MG63 (cell line): ENCODE data around the gene RGS6. TPM values are rescaled to one million over a fixed set of nuclear protein-coding genes. Genes with fewer than 3 reads are reported as not detected.
"Not testable (repeated sequence)": the region's sequence is repeated elsewhere in the genome, so short reads cannot be mapped to it uniquely, and the experiment has no call there.

ENCODE experiments used
- DNase-seq: peaks from one replicate; pipeline ENCODE4 v3.0.0-alpha.2; 2020
- H3K27me3 ChIP-seq: fragments of 250-450 bp; sonication (Bioruptor Pico); 2 replicates; pipeline ENCODE4 v1.5.1; 2020; ENCODE audit warnings: mild to moderate bottlenecking, moderate library complexity
- H3K36me3 ChIP-seq: fragments of 250-450 bp; sonication (Bioruptor Pico); 2 replicates; pipeline ENCODE4 v1.5.1; 2020; ENCODE audit warnings: mild to moderate bottlenecking, moderate library complexity
- H3K4me3 ChIP-seq: fragments of 250-450 bp; sonication (Bioruptor Pico); 2 replicates; pipeline ENCODE4 v1.5.1; 2020; ENCODE audit warnings: mild to moderate bottlenecking, moderate library complexity
- H3K9me3 ChIP-seq: fragments of 250-450 bp; sonication (Bioruptor Pico); 2 replicates; pipeline ENCODE4 v1.5.1; 2020; ENCODE audit warnings: mild to moderate bottlenecking, moderate library complexity
- total RNA-seq: library from RNA; depleted of rRNA; stranded (reverse); fragments of >200 nt; shearing (Covaris generic); gene quantifications from 2 replicates; pipeline ENCODE4 v1.2.3, GENCODE V29; 2014; ENCODE audit warnings: low replicate concordance; rRNA removed

RGS6 gene
- not detected in 2 replicates for total RNA-seq

DNA sequence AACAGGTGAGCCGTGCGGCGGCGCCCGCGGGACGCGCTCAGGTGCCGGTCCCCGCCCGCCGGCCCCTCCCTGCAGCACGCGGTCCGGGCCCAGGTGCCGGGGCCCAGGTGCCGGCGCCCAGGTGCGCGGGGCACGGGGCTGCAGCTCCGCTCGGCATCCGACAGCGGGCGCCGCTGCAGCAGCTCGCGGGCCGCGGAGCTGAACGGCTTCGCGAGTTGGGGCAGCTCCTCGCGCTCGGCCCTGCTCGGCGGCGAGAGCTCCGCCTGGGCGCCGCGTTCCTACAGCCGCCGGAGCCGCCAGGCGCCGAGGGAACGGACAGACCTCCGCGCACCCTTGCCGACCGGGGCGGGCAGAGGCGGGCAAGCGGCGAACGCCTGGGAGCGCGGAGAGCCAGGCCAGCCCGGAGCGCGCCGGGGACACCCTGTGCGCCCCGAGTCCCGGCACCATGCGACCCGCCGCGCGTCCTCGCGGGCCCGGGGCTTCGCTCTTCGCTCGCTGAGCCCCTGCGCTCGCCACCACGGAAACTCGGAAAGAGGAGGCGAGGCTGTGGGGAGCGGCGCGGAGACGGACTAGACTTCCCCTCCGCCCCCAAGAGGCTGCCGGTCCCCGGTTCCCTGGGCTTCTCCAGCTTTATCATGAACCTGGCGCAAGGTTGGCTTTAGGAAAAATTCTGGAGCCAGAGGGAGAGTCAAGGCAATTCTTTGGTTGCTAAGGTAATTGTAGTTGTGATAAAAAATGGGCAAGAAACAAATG, at the start of gene RGS6:
Gene RGS6, plus strand, starts transcription at position 201 of the 753 bp plus-strand sequence.
- H3K9me3 ChIP-seq, result no peaks in the 10 kb centered on the region
- no peak within 1 kb of the TSS for H3K4me3 ChIP-seq
- DNase-seq, result peak; percentile 18
- H3K27me3 ChIP-seq, result peaks cover 37% of the 10 kb centered on the region
- no peaks in the 10 kb centered on the region for H3K36me3 ChIP-seq

- H3K27me3 ChIP-seq, result no peaks in the 10 kb centered on the region
- H3K4me3 ChIP-seq, result no peak overlapping the region
- H3K9me3 ChIP-seq, result no peaks in the 10 kb centered on the region
- H3K36me3 ChIP-seq, result no peaks in the 10 kb centered on the region
- no peak for DNase-seq
These were observed 49.1 kb upstream of the RGS6 start for GRCh38 chr14:71883094-71883493.

GRCh38 chr14:71885301-71885700, 46.9 kb upstream of the RGS6 start:
- Histone ChIP-seq H3K27me3 (no peaks in the 10 kb centered on the region), H3K4me3 (no peak overlapping the region), H3K9me3 (no peaks in the 10 kb centered on the region), H3K36me3 (no peaks in the 10 kb centered on the region)
- DNase-seq, result no peak

DNA sequence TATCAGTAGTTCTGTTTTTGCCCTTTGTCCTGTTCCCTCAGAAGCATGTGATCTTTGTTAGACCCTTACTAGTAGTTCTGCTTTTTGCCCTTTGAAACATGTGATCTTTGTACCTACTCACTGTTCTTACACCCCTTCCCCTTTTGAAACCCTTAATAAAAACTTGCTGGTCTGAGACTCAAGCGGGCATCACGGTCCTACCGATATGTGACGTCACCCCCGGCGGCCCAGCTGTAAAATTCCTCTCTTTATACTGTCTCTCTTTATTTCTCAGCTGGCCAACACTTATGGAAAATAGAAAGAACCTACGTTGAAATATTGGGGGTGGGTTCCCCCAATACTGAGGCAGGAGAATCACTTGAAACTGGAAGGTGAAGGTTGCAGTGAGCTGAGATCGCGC, 44.4 kb upstream of the RGS6 start:
- H3K27me3 ChIP-seq, DNase-seq, H3K9me3 ChIP-seq, H3K36me3 ChIP-seq, H3K4me3 ChIP-seq: not testable (repeated sequence)

DNA sequence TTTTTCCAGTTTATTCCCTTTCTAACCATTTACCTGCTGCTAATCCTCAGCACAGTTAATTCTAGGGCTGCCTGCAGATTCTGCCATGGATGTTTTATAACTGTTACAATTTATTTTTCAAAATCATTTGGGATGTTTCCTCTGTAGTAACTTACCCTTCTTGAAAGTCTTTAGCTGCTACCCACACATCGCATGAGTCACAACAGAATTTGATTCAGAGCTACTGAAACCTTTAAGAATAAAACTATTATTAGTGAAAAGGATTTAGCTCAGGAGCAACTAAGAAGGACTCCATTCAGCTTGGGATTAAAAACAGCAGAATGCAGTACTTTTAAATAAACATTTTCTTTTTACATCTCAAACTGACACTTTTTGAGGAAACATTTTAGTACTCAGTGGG, 41.7 kb upstream of the RGS6 start:
- Histone ChIP-seq H3K36me3 (no peaks in the 10 kb centered on the region), H3K27me3 (no peaks in the 10 kb centered on the region), H3K4me3 (no peak overlapping the region), H3K9me3 (no peaks in the 10 kb centered on the region)
- no peak for DNase-seq

GRCh38 chr14:71891185-71891584, 41.0 kb upstream of the RGS6 start:
- no peaks in the 10 kb centered on the region for H3K36me3 ChIP-seq
- H3K9me3 ChIP-seq, result no peaks in the 10 kb centered on the region
- H3K4me3 ChIP-seq, result no peak overlapping the region
- H3K27me3 ChIP-seq, result no peaks in the 10 kb centered on the region
- no peak for DNase-seq

DNA sequence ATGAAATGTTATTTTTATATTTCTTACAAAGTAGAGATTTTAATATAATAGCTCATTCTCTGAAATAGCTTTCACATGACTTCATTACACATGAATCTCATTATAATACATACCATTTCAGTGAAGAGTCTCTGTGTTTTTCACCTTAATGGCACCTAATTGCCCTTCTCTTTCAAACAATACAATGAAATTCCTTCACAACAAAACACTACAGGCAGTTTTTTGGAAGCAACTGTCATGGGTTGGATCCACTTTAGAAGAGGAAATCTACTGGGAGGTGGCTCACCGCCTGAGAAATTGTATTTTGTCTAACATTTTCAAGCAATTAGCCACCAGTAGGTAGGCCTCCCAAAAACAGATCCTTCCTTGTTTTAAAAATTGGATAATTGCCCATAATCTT, 40.3 kb upstream of the RGS6 start:
- no peaks in the 10 kb centered on the region for H3K36me3 ChIP-seq
- no peaks in the 10 kb centered on the region for H3K27me3 ChIP-seq
- H3K9me3 ChIP-seq, result no peaks in the 10 kb centered on the region
- DNase-seq, result no peak
- H3K4me3 ChIP-seq, result no peak overlapping the region

DNA sequence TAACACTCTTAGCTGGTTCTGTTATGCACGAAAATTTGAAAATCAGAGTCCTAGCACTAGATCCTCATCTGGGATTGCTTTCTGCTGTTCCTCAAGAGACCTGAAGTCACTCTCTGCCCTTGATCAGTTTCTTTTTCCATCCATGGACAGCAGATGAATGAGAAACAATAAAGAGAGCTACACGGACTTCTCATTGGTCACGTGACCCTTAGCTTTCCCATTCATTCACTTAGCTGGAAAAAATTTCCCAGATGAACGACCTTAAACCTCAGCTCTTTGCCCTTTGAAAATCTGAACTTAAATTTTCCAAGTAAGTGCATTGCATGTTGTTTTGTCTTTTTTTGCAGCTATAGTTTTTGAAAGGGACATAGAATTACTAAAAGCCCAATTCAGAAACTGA, 27.2 kb upstream of the RGS6 start:
- H3K36me3 ChIP-seq, result no peaks in the 10 kb centered on the region
- H3K4me3 ChIP-seq, result no peak overlapping the region
- no peak for DNase-seq
- H3K9me3 ChIP-seq, result no peaks in the 10 kb centered on the region
- H3K27me3 ChIP-seq, result no peaks in the 10 kb centered on the region

DNA sequence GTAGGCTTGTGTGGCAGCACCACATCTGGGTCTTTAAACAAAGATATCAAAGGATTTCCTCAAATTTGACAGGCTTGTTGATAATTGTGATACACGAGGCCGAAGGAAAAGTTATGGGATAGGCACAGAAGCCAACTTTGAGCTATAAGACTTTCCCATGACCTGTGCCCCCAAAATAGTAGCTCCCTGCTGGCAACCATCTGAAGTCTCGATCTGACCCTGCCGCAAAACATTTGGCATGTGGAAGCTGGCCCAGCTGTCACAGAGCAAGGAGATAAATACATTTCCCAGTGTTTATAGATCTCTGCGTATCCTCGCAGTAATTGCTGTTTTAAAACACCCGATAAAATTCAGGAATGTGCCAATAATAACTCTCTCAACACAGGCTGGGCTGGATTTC, 26.4 kb upstream of the RGS6 start:
- no peak for DNase-seq
- Histone ChIP-seq H3K27me3 (no peaks in the 10 kb centered on the region), H3K4me3 (no peak overlapping the region), H3K9me3 (no peaks in the 10 kb centered on the region), H3K36me3 (no peaks in the 10 kb centered on the region)

DNA sequence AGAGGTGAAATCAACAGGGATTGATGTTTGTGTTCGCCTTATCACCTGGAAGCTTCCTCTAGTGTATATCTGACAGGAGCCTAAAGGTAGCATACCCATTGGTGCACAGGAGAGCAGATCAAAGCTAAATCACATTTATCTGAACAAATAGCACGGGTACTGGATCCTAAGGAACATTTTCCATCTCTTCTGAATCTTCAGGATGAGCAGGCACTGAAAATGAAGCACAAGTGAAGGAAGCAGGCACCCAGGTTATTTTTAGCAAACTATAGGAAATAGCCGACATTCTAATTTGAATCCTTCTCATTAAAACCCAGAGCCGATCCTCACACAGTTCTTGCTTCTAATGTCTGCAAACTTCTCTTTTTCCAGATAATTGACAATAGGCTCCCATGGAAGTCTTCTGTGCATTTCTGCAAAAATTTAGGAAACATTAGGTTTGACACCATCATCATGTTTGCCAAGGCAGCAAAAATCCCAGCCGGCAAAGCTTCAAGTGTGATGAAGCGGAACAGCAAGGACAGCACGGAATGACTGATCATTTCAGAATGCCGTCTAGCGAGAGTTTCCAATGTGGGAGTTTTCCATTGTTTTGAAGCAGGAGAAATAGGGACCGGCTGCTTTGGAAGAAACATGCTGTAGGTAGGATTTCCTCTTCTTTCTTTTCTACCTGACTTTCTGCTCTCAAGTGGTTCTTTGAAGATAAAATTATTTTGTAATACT, 24.3 kb upstream of the RGS6 start:
- Histone ChIP-seq H3K4me3 (no peak overlapping the region), H3K9me3 (no peaks in the 10 kb centered on the region), H3K27me3 (no peaks in the 10 kb centered on the region), H3K36me3 (no peaks in the 10 kb centered on the region)
- no peak for DNase-seq

- Histone ChIP-seq H3K4me3 (no peak overlapping the region), H3K36me3 (no peaks in the 10 kb centered on the region), H3K27me3 (no peaks in the 10 kb centered on the region), H3K9me3 (no peaks in the 10 kb centered on the region)
- DNase-seq, result no peak
These were observed 20.6 kb upstream of the RGS6 start for GRCh38 chr14:71911669-71912068.

GRCh38 chr14:71913342-71913741, 18.9 kb upstream of the RGS6 start:
- H3K36me3 ChIP-seq, result no peaks in the 10 kb centered on the region
- no peaks in the 10 kb centered on the region for H3K27me3 ChIP-seq
- no peak overlapping the region for H3K4me3 ChIP-seq
- no peak for DNase-seq
- no peaks in the 10 kb centered on the region for H3K9me3 ChIP-seq

DNA sequence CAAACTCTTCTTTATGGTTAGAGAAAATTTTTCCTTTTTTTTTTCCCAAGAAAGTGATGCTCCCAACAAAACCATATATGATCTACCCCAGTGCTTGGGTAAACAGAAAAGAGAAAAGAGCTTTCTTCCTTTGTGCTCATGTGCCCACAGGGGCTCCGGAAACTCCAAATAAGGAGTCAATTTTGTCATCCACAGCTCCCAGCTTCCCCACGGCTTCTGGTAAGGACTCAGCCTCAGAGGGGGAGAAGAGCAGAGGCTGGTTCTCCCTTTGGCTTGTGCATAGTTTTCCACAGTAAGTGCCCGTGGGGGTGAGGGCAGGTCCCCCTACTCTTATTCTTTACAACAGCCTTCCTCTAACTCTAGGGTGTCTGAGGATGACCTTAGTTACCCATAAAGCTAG, 13.3 kb upstream of the RGS6 start:
- Histone ChIP-seq H3K4me3 (no peak overlapping the region), H3K9me3 (no peaks in the 10 kb centered on the region), H3K36me3 (no peaks in the 10 kb centered on the region), H3K27me3 (no peaks in the 10 kb centered on the region)
- no peak for DNase-seq

DNA sequence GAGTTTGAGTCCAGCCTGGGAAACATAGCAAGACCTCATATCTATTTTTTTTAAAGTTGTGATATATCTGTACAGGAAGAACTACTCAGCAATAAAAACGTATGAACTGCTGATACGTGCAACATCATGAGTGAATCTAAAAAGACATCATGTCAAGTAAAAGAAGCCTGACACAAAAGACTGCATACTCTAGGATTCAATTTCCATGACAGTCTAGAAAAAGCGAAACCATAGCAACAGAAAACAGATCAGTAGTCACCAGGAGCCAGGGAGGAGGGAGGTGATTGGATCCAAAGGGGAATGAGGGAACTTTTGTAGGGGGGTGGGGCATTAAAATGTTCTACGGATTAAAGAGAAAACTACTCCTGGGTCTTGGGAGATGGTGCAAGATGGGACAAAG, 8.7 kb upstream of the RGS6 start:
- Histone ChIP-seq H3K36me3 (no peaks in the 10 kb centered on the region), H3K27me3 (no peaks in the 10 kb centered on the region), H3K4me3 (no peak overlapping the region), H3K9me3 (no peaks in the 10 kb centered on the region)
- DNase-seq, result no peak

- H3K27me3 ChIP-seq, result peaks cover 37% of the 10 kb centered on the region
- DNase-seq, result no peak
- H3K36me3 ChIP-seq, result no peaks in the 10 kb centered on the region
- H3K4me3 ChIP-seq, result no peak overlapping the region
- no peaks in the 10 kb centered on the region for H3K9me3 ChIP-seq
These were observed 569 bp upstream of the RGS6 start for GRCh38 chr14:71931492-71932228.

DNA sequence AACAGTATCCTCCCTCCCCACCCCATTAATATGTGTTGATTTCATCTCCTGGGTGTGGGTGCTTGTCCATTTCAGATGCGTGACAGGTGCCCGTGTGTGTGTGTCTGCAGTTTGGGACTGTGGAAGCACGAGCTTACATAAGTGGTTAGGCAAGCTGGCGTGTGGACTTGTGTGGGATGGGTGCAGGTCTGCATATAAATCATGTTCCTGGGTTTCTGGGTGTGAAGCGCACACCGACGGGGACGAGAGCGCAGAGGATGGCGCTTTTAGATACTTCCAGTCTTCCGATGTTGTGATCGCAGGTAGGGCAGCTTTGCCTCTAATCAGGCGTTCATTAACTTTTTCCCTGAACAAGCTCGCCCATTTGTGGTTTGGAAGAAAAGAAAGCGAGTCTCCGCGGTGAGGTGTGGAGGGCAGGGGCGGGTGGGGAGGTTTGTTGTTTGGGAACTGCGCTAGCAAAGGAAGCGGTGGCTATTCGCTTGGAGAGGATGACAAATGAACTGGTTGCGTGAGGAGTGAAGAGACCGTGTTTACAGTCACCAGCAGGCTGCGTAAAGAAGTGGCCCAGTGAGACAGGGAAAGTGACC, 865 bp downstream of the RGS6 start:
- Histone ChIP-seq H3K27me3 (peaks cover 37% of the 10 kb centered on the region), H3K4me3 (no peak overlapping the region), H3K36me3 (no peaks in the 10 kb centered on the region), H3K9me3 (no peaks in the 10 kb centered on the region)
- no peak for DNase-seq

GRCh38 chr14:71938273-71938672, 6.0 kb downstream of the RGS6 start:
- DNase-seq, H3K9me3 ChIP-seq, H3K36me3 ChIP-seq, H3K4me3 ChIP-seq: not testable (repeated sequence)
- H3K27me3 ChIP-seq, result peaks cover 19% of the 10 kb centered on the region
